Immature natural killer cell (primary cell): ENCODE measurements around the gene NTN1. TPM values are rescaled to one million over a fixed set of nuclear protein-coding genes. Genes with fewer than 3 reads are reported as not detected.

Source experiments
- DNase-seq, 3 donors: peaks; one replicate each; pipeline ENCODE4 v3.0.0; 2022; ENCODE audit warnings: mixed read lengths in 1 of 3
- H3K27ac Mint-ChIP-seq, 6 donors: one replicate each; pipeline ENCODE4 v1.8.0; 2020; ENCODE audit warnings: mixed read lengths in 6 of 6, mild to moderate bottlenecking in 5 of 6, inconsistent platforms in 4 of 6, moderate library complexity in 3 of 6
- H3K27me3 Mint-ChIP-seq, 3 donors: one replicate each; pipeline ENCODE4 v1.8.0; 2020 to 2021; ENCODE audit warnings: low read depth in 3 of 3, mild to moderate bottlenecking in 3 of 3, mixed read lengths in 3 of 3, moderate library complexity in 3 of 3, inconsistent platforms in 1 of 3
- H3K36me3 Mint-ChIP-seq, 3 donors: one replicate each; pipeline ENCODE4 v1.8.0; 2020; ENCODE audit warnings: mixed read lengths in 3 of 3, inconsistent platforms in 2 of 3, mild to moderate bottlenecking in 2 of 3
- H3K4me1 Mint-ChIP-seq, 2 donors: one replicate each; pipeline ENCODE4 v1.8.0; 2020; ENCODE audit warnings: inconsistent platforms in 2 of 2, mild to moderate bottlenecking in 2 of 2, mixed read lengths in 2 of 2, moderate library complexity in 1 of 2
- H3K4me3 Mint-ChIP-seq, 5 donors: one replicate each; pipeline ENCODE4 v1.8.0; 2020; ENCODE audit warnings: mild to moderate bottlenecking in 5 of 5, mixed read lengths in 5 of 5, inconsistent platforms in 3 of 5, moderate library complexity in 3 of 5
- H3K9me3 Mint-ChIP-seq, 6 donors: one replicate each; pipeline ENCODE4 v1.8.0; 2020; ENCODE audit warnings: mild to moderate bottlenecking in 6 of 6, mixed read lengths in 6 of 6, inconsistent platforms in 4 of 6, moderate library complexity in 3 of 6
- polyA plus RNA-seq, 3 donors: library from polyadenylated mRNA; unstranded; fragments of 300-500 nt; fragmentation: Illumina TruSeq; gene quantifications; one replicate each; pipeline ENCODE4 v1.2.3, GENCODE V29; 2021

NTN1 gene
- polyA plus RNA-seq, 3 donors from 2014 or later: not detected

- no peaks in the 10 kb centered on the region for H3K9me3 Mint-ChIP-seq
- no peak for DNase-seq
- no peaks in the 10 kb centered on the region for H3K4me1 Mint-ChIP-seq
- no peak overlapping the region for H3K4me3 Mint-ChIP-seq
- peaks cover 0 to 4% (median 2%) of the 10 kb centered on the region in 3 donors for H3K27me3 Mint-ChIP-seq
- no peak overlapping the region for H3K27ac Mint-ChIP-seq
- H3K36me3 Mint-ChIP-seq: no peaks in the 10 kb centered on the region
Measured at GRCh38 chr17:9167379-9167778, 146.1 kb downstream of the NTN1 start.

GRCh38 chr17:9169116-9169515 is 147.8 kb downstream of the NTN1 start:
- Mint-ChIP-seq H3K4me3 (no peak overlapping the region), H3K27me3 (peaks cover 0 to 6% (median 2%) of the 10 kb centered on the region in 3 donors), H3K36me3 (no peaks in the 10 kb centered on the region), H3K27ac (no peak overlapping the region), H3K9me3 (no peaks in the 10 kb centered on the region), H3K4me1 (no peaks in the 10 kb centered on the region)
- DNase-seq: no peak

DNA sequence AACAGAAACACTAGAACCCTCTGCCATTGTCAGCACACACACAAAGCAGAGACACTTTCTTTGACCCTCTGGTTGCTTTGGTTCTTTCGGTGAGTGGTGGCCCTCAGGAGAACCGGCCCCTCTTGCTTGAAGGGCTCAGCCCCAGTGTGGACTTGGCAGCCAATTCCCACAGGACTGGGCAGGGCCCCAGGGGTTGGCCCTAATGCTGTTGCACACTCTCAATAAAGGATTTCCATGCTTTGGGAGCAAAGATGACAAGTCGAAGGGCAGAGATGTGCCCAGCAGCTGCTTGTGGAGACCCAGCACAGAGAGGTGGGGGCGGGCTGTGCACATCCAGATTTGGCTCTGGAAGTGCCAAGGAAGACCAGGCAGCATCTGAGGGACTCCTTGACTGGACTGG is 149.0 kb downstream of the NTN1 start:
- Mint-ChIP-seq H3K27ac (no peak overlapping the region), H3K4me1 (no peaks in the 10 kb centered on the region), H3K4me3 (no peak overlapping the region), H3K27me3 (peaks cover 0 to 4% (median 2%) of the 10 kb centered on the region in 3 donors), H3K9me3 (peaks cover 0 to 1% (median 0%) of the 10 kb centered on the region in 6 donors), H3K36me3 (no peaks in the 10 kb centered on the region)
- no peak for DNase-seq

DNA sequence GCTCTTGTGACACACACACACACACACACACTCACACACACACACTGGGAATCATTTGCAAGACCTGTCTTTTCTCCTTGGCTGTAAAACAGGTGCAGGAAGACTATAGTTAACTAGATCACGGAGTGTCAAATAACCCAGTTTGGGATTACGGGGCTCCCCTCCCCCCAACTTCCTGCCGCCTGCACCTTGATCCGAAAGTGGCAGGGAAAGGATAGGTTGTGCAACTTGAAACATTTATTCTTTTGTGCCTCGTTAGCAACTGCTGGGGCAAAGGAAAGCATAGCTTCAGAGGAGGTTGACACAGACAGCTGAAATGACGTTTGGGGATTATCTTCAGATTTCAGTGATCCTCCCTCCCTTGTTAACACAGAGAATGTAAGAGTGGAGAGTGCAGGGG is 149.5 kb downstream of the NTN1 start:
- H3K27ac Mint-ChIP-seq: no peak overlapping the region
- peaks cover 0 to 1% (median 0%) of the 10 kb centered on the region in 6 donors for H3K9me3 Mint-ChIP-seq
- H3K4me3 Mint-ChIP-seq: no peak overlapping the region
- no peaks in the 10 kb centered on the region for H3K36me3 Mint-ChIP-seq
- no peaks in the 10 kb centered on the region for H3K4me1 Mint-ChIP-seq
- DNase-seq: no peak
- H3K27me3 Mint-ChIP-seq: peaks cover 0 to 4% (median 2%) of the 10 kb centered on the region in 3 donors

- Mint-ChIP-seq H3K36me3 (no peaks in the 10 kb centered on the region), H3K9me3 (peaks cover 0 to 1% (median 0%) of the 10 kb centered on the region in 6 donors), H3K4me1 (no peaks in the 10 kb centered on the region), H3K4me3 (no peak overlapping the region), H3K27ac (no peak overlapping the region), H3K27me3 (peaks cover 2 to 8% (median 2%) of the 10 kb centered on the region in 3 donors)
- DNase-seq: no peak
Measured at GRCh38 chr17:9173386-9173983, 152.2 kb downstream of the NTN1 start.

DNA sequence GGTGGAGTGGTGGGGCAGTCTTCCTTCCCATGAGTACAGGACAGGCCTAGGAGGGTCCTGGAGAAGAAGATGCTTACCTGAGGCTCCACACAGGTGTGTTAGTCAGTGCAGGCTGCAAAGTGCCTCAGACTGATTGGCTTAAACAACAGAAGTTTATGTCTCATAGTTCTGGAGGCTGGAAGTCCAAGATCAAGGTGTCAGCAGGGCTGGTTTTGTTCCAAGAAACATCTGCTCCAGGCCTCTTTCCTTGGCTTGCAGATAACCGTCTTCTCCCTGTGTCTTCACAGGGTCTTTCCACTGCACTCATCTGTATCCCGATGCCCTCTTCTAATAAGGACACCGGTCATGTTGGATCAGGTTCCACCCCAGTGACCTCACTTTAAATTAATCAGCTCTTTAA is 153.0 kb downstream of the NTN1 start:
- Mint-ChIP-seq H3K4me3 (no peak overlapping the region), H3K9me3 (peaks cover 0 to 1% (median 0%) of the 10 kb centered on the region in 6 donors), H3K27me3 (peaks cover 2 to 8% (median 4%) of the 10 kb centered on the region in 3 donors), H3K36me3 (no peaks in the 10 kb centered on the region), H3K4me1 (no peaks in the 10 kb centered on the region), H3K27ac (no peak overlapping the region)
- no peak for DNase-seq

GRCh38 chr17:9174779-9175574 is 153.7 kb downstream of the NTN1 start:
- H3K27me3 Mint-ChIP-seq: peaks cover 0 to 6% (median 4%) of the 10 kb centered on the region in 3 donors
- H3K27ac Mint-ChIP-seq: no peak overlapping the region
- peaks cover 0 to 1% (median 0%) of the 10 kb centered on the region in 6 donors for H3K9me3 Mint-ChIP-seq
- no peak overlapping the region for H3K4me3 Mint-ChIP-seq
- no peaks in the 10 kb centered on the region for H3K36me3 Mint-ChIP-seq
- no peaks in the 10 kb centered on the region for H3K4me1 Mint-ChIP-seq
- DNase-seq: no peak

GRCh38 chr17:9175700-9176467 is 154.6 kb downstream of the NTN1 start:
- no peak overlapping the region for H3K4me3 Mint-ChIP-seq
- no peak for DNase-seq
- peaks cover 0 to 1% (median 0%) of the 10 kb centered on the region in 6 donors for H3K9me3 Mint-ChIP-seq
- no peaks in the 10 kb centered on the region for H3K4me1 Mint-ChIP-seq
- H3K27me3 Mint-ChIP-seq: peaks cover 0 to 6% (median 4%) of the 10 kb centered on the region in 3 donors
- H3K27ac Mint-ChIP-seq: no peak overlapping the region
- no peaks in the 10 kb centered on the region for H3K36me3 Mint-ChIP-seq

DNA sequence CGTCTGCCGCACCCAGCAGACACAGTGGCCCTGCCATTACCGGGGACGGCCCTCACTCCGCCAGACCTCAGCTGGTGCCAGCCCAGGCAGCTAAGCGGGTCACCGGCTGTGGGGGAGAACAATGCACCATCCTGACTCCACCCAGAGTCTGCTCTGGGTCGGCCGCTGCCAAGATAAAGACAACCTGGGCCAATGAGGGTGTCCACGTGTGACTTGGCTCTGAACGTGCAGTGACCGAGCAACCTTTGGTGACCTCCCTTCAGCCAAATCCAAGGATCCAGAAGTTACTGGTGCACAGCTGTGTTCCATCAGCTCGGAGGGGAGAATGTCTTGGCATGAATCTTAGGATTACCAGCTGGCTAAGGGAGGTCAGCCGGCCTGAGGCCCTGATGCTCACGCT is 155.9 kb downstream of the NTN1 start:
- Mint-ChIP-seq H3K36me3 (no peaks in the 10 kb centered on the region), H3K27me3 (peaks cover 1 to 6% (median 4%) of the 10 kb centered on the region in 3 donors), H3K9me3 (peaks cover 0 to 1% (median 0%) of the 10 kb centered on the region in 6 donors), H3K4me3 (no peak overlapping the region), H3K27ac (no peak overlapping the region), H3K4me1 (no peaks in the 10 kb centered on the region)
- DNase-seq: no peak

GRCh38 chr17:9178319-9178718 is 157.0 kb downstream of the NTN1 start:
- Mint-ChIP-seq H3K27ac (no peak overlapping the region), H3K4me3 (no peak overlapping the region), H3K27me3 (peaks cover 2 to 6% (median 6%) of the 10 kb centered on the region in 3 donors), H3K36me3 (no peaks in the 10 kb centered on the region), H3K4me1 (peaks cover 0 to 5% of the 10 kb centered on the region in 2 donors), H3K9me3 (peaks cover 0 to 1% (median 0%) of the 10 kb centered on the region in 6 donors)
- no peak for DNase-seq

- Mint-ChIP-seq H3K27me3 (peaks cover 2 to 10% (median 5%) of the 10 kb centered on the region in 3 donors), H3K9me3 (no peaks in the 10 kb centered on the region), H3K4me3 (no peak overlapping the region), H3K4me1 (peaks cover 0 to 10% of the 10 kb centered on the region in 2 donors), H3K36me3 (no peaks in the 10 kb centered on the region), H3K27ac (no peak overlapping the region)
- no peak for DNase-seq
Measured at GRCh38 chr17:9179602-9180001, 158.3 kb downstream of the NTN1 start.

DNA sequence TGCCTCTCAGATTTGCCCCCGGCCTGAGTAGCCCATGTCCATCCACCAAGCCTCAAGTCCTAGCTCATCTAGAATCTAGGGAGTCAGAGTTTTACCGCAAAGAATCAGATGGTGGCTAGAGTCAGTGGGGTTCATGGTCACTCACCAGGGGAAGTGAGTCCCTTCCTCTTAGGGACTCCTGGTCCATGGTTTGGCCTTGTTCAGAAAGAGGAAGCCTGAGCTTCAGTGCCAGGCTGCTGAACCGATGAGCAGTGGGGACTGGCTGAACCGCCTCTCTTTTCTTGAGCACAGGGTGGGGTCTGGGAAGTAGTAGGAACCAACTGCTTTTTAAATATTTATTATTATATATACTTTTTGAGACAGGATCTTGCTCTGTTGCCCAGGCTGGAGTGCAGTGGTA is 160.3 kb downstream of the NTN1 start:
- Mint-ChIP-seq H3K27ac (no peak overlapping the region), H3K4me3 (no peak overlapping the region), H3K27me3 (peaks cover 2 to 12% (median 7%) of the 10 kb centered on the region in 3 donors), H3K36me3 (no peaks in the 10 kb centered on the region), H3K4me1 (peaks cover 0 to 10% of the 10 kb centered on the region in 2 donors), H3K9me3 (no peaks in the 10 kb centered on the region)
- no peak for DNase-seq

DNA sequence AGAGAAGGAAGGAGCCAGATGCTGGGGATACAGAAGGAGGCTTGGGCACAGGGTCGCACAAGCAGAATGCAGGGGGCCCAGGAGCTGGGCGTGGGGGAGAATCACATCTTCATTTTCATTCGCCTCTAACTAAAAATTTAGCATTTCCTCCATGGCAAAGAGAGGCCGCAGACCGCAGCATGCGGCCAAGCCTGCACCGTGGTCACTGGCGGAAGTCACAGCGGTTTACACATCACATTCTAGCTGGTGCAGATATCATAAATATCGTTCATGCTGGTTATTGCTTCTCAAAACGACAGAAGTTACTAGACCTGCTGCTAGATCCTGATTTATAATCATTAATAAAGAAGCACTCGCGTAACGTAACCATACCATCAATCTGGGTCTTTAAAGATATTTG is 162.0 kb downstream of the NTN1 start:
- DNase-seq: peak; percentile 34 to 44 (median 42)
- no peak overlapping the region for H3K27ac Mint-ChIP-seq
- peak overlapping the region in 3 of 5 donors; percentile 38 to 65 (median 53) for H3K4me3 Mint-ChIP-seq
- H3K4me1 Mint-ChIP-seq: peaks cover 0 to 10% of the 10 kb centered on the region in 2 donors
- no peaks in the 10 kb centered on the region for H3K36me3 Mint-ChIP-seq
- peaks cover 2 to 16% (median 4%) of the 10 kb centered on the region in 3 donors for H3K27me3 Mint-ChIP-seq
- no peaks in the 10 kb centered on the region for H3K9me3 Mint-ChIP-seq

GRCh38 chr17:9185142-9185541 is 163.8 kb downstream of the NTN1 start:
- Mint-ChIP-seq H3K9me3 (no peaks in the 10 kb centered on the region), H3K36me3 (no peaks in the 10 kb centered on the region), H3K4me1 (peaks cover 0 to 10% of the 10 kb centered on the region in 2 donors), H3K27me3 (peaks cover 2 to 13% (median 6%) of the 10 kb centered on the region in 3 donors), H3K27ac (no peak overlapping the region), H3K4me3 (no peak overlapping the region)
- DNase-seq: no peak
